Left renal pelvis (tissue), 4 donors: ENCODE results near the gene PCMT1. TPM values are rescaled to one million over a fixed set of nuclear protein-coding genes. Genes with fewer than 3 reads are reported as not detected.
"Not testable (repeated sequence)": the region's sequence is repeated elsewhere in the genome, so short reads cannot be mapped to it uniquely, and the experiment has no call there.

Experiments
- DNase-seq, 4 donors: peaks; one replicate each; pipeline ENCODE4 v3.0.0-alpha.2; 2013; ENCODE audit warnings: low read depth in 4 of 4, low spot score in 3 of 4
- polyA plus RNA-seq, 4 donors: library from polyadenylated mRNA; unstranded; fragments of 120-200 nt; gene quantifications; one replicate each; pipeline ENCODE4 v1.2.1, GENCODE V29; 2013; ENCODE audit not compliant: insufficient read length in 4 of 4

The PCMT1 gene
- polyA plus RNA-seq, 4 donors, result 71.9 to 102 (median 89.6) TPM

DNA sequence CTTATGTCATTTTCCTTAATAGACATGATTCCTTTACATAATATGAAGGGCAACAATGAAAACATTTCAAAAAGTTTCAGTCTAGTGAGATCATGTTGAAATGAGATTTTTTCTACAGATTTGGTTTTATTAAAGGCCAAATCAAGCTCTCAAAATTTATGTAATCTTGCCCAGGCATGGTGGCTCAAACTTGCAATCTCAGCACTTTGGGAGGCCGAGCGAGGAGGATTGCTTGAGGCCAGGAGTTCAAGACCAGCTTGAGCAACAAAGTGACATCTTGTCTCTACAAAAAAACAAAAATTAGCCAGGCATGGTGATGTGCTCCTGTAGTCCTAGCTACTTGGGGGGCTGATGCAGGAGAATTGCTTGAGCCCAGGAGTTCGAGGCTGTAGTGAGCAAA lies 63.8 kb downstream of the PCMT1 start:
- no peak for DNase-seq

DNA sequence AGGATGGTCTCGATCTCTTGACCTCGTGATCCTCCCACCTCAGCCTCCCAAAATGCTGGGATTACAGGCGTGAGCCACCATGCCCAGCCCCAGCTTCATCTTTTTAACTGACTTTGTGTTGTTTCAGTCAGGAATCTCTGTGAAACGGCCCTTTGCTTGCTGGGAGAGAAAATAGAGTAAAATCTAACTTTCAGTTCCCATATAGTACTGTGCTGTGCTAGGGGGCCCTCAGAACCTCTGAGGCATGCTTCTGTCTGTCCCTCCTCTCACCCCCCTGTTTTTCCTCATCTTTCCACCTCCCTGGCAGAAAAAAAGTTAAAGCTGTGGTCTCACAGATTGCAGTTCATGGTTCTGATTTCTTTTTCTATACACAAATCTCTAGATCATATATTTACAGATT lies 66.2 kb downstream of the PCMT1 start:
- DNase-seq, result no peak

DNA sequence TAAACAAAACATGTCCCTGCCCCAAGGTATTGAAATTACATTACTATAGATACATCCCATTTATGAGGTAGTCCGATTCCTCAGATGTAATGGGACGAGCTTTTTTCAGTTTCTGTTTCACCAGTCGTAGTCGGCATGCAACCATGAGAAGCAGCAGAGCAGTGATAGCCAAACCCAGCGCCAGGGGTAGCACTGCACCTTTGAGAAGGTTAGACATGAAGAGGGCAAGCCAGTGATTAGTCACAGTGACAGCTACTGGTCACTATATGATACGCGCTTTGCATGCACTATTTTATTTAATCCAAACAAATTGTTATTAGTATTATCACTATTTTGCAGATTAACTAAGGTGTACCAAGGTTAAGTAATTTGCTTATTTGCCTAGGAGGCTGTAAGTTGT lies 71.0 kb downstream of the PCMT1 start:
- DNase-seq, result no peak

DNA sequence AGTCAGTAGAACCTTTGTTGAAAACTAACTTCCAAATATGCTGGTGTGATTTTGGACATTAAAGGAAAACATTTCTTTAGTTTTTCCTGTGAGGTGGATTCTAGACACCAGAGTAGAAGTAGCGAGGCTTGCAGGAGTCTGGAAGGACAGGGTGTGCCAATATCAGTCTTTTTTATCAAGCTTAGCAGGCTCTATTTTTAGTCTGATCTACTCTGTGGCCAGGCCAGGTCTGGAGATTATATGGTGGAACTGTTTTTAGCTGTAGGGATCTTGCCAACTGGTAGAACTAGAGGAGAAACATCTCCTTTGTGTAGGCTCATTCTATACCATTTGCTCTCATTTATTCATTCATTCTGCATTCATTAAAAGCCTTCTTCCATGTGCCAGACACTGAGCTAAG lies 72.0 kb downstream of the PCMT1 start:
- DNase-seq, result no peak

DNA sequence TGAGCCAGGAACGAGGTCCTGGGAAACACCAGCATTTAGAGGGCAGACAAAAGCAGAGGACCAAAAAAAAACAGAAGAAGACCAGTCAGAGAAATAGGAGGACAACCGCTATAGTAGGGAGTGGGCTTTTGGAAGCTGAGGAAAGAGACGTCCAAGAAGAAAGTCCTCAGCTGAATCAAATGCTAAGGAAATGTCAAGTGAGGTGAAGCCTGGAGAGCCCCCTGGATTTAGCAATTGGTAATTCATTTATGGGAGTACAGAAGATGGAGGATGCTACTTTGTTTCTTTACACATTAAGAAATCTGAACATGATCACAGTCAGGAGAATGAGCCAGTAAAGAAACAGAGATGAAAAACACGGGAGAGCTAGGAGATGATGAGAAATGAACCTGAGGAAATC lies 73.5 kb downstream of the PCMT1 start:
- DNase-seq, result no peak

DNA sequence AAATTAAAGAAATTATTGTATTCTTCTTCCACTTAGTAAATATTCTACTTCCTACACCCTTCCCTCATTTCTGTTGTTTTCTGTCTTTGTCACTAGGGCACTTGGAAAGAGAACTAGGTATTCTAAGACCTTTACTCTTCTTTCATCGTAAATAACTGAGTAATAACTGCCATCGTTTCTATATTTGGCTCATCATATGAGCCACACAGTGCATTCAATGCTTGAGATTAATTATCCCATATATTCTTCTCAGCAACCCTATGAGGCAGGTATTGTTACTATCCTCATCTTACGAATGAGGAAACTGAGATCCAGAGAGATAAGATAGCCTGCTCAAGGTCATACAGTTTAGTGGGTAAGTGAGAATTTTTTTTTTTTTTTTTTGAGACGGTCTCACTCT lies 75.8 kb downstream of the PCMT1 start:
- no peak for DNase-seq

DNA sequence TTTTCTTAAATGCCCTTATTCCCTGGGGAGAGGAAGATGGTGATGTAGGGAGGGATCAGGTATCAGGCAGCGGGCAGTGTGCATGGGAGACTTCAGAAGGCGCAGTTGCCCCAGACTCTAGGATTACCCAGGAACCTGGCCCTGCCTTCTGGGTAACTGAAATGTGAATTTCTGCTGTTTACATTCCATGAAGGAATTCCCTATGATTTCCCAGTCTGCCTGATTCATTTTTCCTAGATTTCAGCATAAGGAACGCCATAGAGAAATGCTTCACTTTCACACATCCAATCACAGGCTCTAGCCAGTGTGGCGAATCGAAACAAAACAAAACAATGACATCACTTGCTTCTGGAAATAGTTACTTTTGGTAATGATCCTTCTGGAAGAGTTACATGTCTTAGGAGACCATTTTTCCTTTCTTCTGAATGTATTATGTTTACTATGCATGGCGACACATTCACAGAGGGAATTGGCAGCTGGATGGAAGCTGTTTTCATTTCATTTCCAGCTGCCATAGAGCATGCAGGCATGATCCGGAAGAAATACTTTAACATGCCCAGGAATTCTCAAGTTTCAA lies 81.3 kb downstream of the PCMT1 start:
- no peak for DNase-seq

DNA sequence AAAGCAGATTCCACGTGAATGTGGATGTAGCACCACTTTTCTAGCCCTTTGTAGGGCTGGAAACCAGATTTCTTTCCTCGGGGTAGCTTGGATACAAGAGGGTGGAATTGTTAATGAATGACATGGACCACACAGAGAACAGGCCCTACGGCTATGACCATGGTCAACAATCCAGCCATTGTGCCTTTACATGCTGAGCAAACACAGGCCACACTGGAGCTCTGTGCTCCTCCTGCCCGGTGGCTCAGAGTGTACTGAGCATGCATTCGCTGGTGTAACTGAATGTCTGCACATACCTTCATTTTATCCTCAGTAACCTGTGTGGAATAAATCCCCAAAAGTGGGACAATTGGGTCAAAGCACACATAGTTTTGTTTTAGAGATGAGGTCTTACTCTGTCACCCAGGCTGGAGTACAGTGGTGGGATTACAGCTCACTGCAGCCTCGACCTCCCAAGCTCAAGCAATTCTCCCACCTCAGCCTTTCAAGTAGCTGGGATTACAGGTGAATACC lies 81.8 kb downstream of the PCMT1 start:
- DNase-seq, result no peak

DNA sequence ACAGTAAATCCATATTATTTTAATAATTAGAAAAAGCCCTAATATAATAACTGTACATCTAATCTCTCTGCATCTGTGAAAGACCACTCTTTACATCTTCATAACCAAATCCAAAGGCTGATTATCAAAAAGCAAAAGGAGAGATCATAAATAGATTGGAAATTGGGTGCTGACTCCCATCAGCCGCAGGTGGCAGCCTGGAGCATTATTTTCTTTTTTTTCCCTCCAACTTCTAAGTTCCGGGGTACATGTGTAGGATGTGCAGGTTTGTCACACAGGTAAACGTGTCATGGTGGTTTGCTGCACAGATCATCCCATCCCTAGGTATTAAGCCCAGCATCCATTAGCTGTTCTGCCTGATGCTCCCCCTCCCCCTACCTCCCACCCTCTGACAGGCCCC lies 84.1 kb downstream of the PCMT1 start:
- no peak for DNase-seq

DNA sequence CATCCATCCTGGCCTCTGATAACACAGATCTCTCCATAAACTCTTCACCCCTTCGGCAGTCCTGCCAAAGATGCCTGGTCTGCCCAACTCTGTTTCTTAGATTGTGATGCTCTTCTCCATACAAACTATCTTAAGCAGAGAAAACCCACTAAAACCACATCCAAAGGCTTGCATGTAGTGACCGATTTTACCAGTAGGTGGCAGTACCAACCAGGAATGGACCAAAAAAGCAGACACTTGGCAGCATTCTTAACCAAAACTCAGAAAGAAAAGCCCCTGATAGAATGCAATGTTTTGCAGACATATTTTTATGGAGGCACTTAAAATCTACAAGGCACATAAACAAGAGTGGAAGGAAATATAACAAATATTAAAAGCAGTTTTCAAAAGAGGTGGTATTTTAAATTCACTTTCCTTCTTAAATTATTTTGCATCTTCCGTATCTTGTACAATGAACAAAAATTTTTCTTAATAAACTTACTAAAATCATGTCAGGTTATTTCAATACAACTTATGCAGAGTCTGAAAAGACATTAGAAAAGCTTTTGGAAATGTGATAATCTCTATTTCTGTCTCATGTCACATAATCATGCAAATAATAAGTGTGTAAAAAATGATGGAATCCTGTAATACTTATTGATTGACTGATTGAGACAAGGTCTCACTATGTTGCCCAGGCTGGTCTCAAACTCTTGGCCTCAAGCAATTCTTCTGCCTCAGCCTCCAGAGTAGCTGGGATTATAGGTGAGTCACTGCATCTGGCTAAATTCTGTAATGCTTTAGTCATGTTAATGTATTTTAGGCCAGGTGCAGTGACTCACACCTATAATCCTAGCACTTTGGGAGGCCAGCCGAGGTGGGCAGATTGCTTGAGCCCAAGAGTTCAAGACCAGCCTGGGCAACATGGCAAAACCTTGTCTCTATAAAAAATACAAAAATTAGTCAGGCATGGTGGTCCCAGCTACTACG lies 85.3 kb downstream of the PCMT1 start:
- DNase-seq, result peak in 3 of 4 donors; percentile 29 to 56 (median 46)

DNA sequence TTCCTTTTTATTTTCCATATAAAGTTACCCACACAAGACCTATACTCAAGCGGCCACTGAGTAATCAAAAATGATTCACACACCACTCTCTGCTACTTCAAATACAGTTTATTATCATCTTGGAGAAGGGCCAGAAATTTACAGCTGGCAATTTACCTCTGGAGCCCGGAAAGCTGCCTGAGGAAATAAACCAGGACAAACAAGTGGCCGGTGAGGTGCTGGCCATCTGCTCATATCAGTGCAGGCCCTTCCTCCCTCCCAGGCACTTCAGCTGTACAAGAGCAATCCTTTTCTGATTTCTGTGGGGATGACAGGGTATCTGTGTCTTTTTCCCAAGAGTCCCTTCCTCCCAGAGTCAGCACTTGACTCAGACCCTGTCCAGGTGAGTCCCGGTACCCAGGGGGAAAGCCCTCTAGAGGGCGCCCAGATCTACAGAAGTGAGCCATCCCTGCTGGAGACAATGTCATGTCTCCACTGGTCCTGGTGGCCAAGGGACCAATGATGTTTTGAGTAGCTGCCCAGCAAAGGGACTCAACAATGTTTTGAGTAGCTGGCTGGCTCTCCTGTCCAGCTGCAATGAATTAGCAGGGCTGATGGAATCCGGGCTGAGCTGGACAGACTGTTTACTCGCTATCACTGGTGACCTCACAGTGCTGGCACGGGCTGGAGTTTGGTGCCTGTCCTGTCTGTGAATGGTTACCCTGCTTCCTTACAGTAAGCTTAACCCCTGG lies 91.0 kb downstream of the PCMT1 start:
- DNase-seq, result no peak

DNA sequence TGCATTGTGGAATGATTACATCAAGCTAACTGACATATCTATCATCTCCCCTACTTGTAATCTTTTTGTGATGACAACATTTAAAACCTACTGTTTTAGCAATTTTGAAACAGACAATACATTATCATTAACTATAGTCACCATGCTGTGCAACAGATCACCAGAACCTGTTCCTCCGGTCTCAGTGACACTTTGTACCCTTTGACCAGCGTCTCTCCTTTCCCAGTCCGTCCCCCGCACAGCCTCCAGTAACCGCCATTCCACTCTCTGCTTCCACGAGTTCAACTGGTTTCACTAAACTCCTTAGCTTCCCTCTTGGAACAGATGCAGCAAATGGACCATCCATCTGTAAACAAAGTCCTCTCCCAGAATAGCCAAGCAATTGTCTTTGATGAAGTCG lies 92.8 kb downstream of the PCMT1 start:
- no peak for DNase-seq

DNA sequence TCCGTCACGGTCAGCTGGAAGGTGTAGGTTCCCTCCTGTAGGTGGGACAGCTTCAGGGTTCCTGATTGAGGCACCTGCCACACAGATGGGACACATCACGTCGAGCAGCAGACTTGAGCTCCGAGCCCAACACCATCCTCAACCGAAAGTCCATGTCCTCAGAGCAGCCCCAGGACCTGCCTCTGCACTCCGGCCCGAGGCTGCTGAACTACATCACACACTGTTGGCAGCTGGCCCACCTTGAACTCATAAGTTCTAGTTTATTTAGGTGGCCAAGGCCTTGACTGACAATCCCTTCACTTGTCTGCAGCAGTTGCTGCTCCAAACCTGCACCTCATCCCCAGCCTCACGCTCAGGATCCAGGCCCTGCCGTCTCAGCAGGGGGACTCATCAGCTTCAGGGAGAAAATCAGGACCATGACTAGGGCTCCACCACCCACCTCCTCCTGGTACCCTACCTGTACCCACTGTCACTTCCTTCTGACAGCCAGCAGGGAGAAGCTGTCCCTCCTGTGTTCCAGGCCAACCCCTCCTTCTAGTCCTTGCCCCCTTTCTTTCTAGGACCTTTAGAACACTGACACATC lies 93.6 kb downstream of the PCMT1 start:
- DNase-seq, result no peak

DNA sequence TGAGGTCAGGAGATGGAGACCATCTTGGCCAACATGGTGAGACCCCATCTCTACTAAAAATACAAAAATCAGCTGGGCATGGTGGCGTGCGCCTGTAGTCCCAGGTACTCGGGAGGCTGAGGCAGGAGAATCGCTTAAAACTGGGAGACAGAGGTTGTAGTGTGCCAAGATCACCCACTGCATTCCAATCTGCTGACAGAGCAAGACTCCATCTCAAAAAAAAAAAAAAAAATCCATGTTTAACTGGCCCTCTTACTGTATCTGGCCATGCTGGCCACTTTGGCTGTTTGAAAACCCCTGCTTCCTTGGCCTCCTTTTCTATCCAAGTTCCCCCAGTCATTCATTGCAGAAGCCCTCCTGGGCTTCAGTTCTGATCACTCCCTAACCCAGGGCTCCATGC lies 94.5 kb downstream of the PCMT1 start:
- DNase-seq, result not testable (repeated sequence)

DNA sequence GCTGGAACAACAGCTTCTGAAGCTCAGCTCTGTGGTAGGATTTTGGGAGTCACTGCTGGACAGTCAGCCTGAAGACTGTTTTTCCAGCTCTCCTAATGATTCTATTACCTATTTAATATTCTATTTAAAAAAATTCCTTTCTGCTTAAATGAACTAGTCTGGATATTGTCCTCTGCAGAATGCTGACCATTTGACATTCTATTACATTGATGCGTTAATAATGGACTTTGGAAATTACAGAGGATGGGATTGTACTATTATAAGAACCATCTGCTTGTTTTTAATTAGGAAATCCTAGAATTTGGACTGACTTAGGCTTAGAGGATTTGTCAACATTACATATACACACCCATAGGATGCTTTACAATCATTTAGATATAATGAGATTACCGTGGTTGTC lies 94.9 kb downstream of the PCMT1 start:
- DNase-seq, result no peak

DNA sequence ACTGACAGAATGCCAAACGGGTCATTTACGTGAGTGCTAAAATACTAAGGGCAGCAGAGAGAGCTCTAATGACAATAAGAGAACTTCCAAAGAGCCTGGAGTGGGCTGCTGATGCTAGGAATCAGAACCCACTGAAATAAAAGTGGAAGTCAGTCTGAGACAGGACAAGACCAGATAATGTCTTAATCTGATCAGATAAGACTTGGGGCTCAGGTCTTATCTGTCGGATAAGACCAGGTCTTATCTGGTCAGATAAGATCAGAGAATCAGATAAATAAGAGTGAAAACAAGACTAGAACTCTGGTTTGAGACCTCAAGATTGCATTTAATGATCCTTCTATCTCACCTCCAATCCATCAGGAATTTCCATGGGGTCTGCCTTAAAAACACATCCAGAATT lies 96.0 kb downstream of the PCMT1 start:
- no peak for DNase-seq

DNA sequence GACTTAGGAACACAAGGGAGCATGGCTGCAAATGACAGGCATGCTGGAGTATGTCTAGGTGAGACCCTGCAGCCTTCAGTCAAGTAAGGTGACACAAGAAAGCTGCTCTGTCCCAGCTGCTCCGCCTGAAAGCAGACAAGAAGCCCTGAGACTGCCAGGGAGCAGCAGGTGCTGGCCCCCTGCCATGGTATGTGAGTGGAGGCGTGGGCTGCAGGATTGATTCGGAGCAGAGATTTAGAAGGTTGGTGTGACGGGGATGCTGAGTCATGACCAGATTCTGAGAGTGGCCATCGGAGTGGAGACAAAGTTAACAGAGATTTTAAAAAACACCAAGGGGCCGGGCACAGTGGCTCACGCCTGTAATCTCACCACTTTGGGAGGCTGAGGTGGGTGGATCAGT lies 96.8 kb downstream of the PCMT1 start:
- DNase-seq, result no peak

DNA sequence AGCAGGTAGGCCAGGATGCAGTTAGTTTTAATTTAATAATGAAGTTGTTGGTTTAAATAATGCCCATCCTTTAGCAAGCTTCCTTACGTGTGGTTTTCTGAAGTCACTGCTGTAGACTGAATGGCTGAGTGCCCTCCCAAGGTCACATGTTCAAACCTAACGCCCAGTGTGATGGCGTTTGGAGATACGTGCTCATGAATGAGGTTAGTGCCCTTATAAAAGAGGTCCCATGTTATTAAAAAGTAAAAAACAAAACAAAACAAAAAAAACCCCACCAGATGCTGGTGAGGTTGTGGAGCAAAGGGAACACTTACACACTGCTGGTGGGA lies 98.4 kb downstream of the PCMT1 start:
- no peak for DNase-seq

DNA sequence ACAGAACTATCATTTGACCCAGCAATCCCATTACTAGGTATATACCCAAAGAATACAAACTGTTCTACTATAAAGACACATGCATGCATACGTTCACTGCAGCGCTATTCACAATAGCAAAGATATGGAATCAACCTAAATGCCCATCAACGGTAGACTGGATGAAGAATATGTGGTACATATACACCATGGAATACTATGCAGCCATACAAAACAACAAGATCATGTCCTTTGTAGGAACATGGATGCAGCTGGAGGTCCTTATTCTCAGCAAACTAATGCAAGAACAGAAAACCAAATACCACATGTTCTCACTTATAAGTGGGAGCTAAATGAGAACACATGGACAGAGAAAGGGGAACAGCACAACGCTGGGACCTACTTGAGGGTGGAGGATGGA lies 98.8 kb downstream of the PCMT1 start:
- DNase-seq, result not testable (repeated sequence)

DNA sequence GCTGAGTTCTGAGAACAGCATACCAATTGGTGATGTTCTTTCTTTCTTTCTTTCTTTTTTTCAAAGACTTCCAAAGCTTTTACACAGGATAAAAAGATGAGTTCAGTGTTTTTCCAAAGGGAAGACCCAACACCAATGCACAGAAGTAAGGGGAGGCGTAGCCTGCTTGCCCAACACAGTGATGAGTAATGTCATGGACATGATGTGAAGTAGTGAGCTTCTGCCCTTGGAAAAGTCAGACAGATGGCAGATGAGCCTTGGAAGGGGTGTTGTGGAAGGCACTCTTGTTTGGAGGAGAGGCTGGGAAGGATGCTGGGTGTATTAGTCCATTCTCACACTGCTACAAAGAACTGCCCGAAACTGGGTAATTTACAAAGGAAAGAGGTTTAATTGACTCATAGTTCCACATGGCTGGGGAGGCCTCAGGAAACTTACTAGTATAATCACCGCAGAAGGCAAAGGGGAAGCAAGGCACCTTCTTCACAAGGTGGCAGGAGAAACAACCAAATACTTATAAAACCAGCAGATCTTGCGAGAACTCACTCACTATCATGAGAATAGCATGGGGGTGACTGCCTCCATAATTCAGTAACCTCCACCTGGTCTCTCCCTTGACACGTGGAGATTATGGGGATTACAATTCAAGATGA lies 102.0 kb downstream of the PCMT1 start:
- DNase-seq, result no peak

DNA sequence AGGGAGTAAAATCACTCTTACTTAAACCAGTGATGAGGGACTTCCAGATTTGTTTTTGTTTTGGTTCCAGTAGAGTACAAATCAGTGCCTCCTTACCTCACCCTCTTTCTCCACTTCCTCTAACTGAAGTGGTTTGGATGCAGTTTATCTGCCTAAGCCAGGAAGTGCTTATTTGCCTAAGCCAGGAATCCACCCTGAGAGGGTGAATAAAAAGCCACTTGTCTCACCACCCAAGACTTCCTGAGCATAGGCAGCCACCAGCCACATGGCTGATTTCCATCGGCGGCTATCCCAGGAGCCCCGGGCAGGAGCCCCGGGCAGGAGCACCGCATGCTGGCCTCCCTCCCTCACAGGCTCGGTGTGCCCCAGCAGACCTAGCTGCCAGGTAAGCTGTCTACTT lies 102.6 kb downstream of the PCMT1 start:
- DNase-seq, result no peak
